HG02642 (cell line): ENCODE results near the gene CSF3R.
"Not testable (repeated sequence)": the region's sequence is repeated elsewhere in the genome, so short reads cannot be mapped to it uniquely, and the experiment has no call there.

ENCODE experiments used
- ATAC-seq: cut with Tn5 transposase; IDR thresholded peaks from one replicate; pipeline ENCODE4 v1.9.1; 2021; ENCODE audit warnings: mild to moderate bottlenecking; ENCODE audit not compliant: unreplicated experiment, poor library complexity

Gene CSF3R

DNA sequence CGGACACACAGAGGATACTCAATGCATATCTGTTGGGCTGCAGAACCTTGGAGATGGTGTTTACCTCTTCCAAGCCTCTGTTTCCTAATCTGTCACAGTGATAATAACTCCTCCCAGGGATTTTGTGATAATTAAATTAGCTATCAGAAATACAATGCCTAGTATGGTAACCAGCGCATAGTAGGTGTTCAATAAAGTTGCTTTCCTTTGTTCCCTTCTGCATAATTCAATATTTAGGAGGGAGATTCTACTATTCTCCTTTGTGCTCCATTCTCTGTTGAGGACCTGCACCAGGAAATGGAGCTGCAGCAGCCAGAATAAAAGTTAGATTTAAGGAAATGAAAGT, 3.4 kb upstream of the CSF3R start:
- no peak for ATAC-seq

DNA sequence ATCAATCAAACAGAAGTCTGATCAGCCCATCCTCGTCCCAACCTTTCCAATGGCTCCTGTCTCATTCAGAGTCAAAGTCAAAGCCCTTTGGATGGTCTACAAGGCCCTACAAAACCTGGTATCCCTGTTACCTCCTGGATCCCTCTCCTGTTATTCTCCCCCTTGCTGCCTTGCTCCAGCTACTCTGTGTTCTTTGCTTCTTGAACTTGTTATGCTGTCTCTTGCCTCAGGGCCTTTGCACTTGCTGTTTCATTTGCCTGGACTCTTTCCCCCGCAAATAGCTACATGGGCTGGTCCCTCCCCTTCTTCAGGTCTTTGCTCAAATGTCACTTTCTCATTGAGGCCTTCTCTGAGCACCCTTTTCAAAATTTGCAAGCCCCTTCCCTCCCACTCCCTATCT, 1.4 kb upstream of the CSF3R start:
- no peak for ATAC-seq

DNA sequence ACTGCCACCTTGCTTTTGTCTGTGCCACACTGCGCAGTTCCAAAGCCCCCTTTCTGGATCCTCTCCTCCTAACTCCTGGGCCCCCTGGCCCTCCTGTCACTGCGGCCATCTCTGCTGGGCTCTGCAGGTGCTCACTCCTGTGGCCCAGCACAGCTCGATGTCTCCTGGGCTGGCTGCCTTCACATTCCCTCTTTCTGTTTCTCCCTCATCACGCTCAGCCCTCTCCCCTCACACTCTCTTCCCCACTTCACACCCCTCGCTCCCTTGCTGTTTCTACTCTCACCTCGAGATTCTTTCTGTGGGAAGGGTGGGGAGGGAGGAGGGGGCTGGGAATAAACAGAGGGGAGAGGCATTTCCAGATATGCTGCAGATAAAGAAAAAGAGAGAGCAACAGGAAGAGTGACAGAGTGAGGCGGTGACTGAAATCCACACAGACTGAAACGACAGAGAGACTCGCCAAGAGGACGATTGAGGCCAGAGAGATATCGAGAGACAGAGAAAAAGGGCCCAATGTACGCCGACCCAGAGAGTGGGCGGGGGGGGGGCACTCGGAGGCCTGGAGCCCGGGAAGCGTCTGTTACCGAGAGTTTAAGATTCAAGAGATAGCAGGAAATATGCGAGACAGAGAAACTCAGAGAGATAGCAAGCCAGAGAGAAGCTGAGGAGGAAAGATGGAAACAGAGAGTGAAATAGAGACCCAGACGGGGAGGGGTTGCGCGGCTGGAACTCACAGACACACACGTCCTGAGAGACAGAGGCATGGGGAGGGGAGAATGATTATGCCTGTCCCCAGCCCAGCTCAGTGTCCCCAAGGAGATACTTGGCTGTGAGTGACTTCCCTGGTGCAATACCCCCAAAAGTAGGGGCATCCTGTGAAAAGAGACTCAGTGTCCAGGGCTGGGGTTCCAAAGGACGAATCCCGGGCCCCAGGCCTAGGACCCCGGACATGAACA, 666 bp downstream of the CSF3R start:
- no peak for ATAC-seq

DNA sequence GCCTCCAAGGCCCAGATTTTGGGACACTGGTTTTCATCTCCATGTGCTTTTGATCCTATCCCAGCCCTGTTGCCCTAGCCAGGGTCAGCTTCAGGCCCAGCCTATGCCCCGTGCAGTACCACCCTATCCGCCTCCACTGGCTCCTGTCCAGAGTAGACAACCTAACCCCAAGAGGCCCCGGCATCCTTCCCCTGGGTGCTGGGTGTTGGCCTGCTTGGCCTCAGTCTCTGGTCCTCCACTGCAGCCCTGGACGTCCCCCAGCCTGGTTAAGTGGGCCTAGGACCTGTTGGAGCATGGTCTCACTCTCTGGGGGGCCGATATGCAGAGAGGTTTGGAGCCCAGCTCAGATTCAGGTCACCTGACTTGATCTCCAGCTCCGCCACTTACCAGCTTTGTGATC, 1.6 kb downstream of the CSF3R start:
- ATAC-seq: no peak

DNA sequence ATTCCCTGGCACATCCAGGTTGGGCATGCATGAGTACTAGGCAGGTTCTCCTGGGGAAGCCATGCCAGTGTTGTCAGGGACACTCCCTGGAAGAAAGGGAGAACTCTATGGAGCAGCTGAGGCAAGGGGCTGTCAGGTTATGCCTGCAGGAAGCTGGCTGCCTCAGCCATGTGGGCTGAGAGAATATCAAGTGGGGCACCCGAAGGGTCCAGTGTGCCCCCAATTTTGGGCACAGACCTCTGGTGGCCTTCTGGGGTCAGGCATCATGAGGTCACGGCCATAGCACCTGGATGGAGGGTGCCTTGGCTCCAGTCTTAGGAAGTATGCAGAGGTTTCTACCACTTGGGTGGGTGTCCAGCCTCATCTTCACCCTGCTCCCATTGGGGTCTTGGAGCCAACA, 2.6 kb downstream of the CSF3R start:
- ATAC-seq: no peak

DNA sequence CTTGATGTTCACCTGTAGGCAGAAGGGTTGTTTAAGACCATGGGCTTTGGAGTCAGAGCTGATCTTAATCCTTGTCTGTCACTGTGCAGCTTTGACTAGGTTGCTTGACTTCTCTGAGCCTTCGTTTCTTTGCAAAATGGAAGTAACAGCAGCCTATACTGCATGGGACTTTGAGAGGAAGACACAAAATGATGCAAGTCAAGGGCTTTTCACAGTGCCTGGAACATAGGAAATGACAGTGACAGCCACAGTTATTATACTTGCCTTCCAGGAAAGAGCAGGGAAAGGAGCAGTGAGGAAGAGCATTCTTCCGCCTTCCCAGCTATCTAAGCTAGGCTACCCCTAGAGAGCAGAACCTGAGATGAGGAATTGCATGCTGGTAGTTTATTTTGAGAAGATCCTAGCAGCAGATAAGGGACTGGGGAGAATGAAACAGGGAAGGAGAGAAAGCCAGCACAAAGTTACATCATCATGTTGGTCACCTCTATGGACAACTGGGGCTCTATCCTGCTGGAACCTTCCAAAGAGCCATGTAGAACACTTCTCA, 3.1 kb downstream of the CSF3R start:
- no peak for ATAC-seq

DNA sequence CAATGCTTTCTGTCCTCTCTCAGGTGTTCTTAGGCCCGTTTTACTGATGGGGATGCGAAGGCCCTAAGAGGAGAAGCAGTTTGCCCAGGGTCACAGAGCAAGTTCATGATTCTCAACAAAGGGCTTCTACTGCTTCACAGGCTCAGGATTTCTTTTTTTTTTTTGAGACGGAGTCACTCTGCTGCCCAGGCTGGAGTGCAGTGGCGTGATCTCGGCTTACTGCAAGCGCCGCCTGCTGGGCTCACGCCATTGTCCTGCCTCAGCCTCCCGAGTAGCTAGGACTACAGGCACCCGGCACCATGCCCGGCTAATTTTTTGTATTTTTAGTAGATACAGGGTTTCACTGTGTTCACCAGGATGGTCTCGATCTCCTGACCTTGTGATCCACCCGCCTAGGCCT, 5.1 kb downstream of the CSF3R start:
- ATAC-seq: not testable (repeated sequence)

DNA sequence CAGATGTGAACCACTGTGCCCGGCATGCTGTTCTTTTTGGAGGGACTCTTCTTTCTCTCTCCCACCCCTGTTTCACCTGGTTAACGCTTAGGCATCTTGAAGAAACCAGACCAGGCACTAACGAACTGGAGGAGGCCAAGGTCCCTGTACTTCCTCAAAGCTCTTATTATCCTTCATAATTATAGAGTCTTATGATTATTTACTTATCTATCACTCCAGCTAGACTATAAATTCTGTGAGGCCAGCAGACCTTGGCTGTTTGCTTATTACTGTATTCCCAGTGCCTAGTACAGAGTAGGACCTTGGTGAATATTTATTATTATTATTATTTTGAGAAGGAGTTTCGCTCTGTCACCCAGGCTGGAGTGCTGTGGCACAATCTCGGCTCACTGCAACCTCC, 5.8 kb downstream of the CSF3R start:
- ATAC-seq: no peak

DNA sequence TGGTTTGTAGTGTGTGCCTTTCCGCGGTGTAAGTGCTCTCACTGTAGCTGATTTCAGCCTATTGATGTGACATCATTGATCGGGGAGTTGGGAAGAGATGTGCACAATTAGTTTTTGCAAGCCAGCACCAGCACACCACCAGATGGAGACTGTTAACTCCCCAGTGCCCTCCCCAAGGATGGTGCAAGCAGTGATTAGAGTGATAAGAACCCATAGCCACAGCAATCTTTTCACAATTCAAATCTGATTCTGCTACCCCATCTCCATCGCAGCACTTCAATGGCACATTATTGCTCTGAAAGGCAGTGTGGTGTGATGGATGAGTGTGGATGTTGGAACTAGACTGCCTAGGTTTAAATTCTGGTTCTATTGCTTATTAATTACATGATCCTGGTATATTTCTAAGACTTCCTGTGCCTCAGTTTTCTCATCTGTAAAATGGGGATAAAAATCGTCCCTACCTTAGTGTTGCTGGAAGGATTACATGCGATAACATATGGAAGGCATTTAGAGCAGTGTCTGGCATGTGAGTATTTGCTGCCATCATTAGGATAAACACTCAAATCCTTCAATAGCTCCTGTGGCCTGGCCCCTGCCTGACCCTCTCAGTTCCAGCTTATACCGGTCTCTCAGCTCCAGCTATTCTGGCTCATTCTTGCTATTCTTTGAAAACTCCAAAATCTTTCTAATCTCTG, 6.7 kb downstream of the CSF3R start:
- no peak for ATAC-seq

DNA sequence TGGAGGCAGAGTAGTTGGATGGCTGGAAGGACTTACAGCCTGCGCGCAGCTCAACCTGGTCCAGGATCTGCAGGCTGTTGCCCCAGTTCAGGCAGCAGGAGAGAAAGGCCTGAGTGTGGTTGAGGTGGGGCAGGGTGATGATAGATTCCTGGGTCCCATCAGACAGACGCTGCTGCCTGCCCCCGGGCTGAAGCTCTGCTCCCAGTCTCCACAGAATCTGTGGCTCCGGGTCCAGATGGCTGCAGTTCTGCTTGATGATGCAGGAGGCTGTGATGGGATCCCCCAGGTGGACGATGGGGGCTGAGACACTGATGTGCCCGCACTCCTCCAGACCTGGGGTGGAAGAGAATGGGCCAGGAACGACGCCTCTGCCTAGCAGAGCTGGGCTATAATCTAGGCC, 7.4 kb downstream of the CSF3R start:
- ATAC-seq: no peak

DNA sequence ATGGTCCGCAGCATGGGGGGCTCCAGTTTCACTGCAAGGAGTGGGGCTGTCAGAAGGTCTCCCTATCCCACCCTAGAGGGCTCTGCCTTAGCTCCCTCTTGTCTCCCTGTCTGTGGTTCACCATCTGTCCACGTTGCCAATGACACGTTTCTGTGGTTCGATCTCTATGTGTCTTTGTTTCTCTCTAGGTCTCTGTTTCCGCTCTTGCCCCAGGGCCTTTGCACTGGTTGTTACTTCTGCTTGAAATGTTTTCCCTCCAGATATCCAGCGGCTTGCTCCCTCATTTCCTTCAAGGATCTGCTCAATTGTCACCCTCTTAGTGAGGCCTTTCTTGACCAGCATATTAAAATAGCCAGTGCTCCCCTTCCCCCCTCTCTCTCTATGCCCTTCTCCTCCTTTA, 10.1 kb downstream of the CSF3R start:
- ATAC-seq: no peak

DNA sequence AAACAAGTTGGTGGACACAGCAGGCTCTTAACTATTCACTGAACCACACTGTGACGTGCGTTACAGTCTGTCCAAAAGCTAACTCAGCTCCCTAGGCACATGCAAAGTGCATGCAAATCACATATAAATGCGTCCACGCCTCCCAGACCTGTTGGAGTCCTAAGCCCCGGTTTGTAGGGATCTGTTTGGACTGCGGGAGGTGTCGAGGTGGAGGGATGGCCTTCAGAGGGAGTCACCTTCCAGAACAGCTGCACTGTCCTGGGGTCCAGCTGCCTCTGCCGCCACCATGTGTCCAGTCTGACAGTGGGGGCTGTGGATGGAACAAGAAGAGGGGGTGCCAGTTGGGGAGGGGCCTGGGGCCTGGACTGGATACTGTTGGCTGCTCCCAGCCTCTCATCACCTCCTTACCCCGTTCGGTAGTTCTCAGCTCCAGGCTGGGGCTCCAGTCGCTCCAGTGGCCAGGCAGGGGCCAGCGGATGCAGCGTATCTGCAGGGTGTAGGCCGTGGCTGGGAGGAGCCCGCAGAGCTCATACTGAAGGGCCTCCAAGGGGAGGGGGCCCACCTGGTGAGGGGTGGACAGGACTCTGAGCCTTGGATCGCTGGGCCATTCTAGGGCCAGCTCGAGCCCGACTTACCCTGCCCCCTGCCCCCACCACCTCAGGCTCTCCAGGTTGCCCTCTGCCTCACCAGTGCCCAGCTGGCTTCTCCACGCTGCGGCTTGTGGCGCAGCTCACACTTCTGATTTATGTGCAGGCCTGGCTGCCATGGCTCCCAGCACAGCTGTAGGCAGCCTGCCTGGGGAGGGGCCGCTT, 10.7 kb downstream of the CSF3R start:
- no peak for ATAC-seq

DNA sequence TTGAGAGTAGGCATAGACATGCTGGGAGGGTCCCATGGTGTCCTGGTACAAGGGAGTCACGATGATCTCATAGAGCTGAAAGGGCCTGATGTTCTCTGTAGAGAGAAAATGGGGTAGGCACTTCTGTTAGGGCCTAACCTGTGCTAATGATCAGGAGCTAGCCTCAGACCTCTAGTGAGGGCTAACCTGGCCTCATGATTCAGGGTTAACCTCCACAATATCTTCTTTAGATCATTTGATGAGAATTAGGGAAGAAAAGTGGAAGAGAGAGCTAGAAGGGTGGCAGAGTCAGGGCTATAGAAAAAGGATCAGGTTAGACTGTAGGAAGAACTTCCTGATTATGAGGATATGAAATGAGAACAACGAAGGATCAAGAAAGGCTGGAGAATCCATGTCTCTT, 13.6 kb downstream of the CSF3R start:
- no peak for ATAC-seq

DNA sequence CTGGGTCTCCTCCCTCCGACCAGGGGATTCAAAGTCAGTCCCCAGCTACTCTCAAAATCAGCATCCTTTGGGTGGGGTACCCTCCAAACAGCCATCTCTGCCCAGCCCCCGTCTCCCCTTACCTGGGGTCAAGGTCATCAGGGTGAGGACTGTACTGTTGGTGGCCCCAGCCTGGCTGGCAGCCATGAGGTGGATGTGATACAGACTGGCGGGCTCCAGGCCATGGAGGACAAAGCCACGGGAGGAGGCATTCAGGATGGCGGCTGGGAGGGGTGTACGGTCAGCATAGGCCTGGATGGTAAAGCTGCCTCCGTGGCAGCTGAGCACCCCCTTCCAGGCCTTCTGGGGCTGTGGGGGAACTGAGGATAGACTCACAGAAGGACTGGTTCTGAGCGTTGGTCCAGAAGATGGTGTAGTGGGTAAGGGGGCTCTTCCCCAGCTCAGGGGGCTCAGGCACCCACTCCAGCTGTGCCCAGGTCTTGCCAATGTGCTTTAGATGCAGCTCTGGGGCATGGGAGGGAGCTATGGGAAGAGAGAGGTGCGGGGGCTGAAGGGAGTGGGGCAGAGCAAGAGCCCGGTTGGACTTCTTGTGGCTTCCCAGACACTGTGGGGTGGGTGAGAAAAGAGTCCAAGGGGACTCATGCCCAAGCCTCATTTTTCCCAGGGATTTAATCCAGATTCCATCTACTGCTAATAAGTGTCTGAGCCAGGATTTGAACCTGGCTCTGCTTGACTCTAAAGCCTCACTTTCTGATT, 14.8 kb downstream of the CSF3R start:
- ATAC-seq: no peak

DNA sequence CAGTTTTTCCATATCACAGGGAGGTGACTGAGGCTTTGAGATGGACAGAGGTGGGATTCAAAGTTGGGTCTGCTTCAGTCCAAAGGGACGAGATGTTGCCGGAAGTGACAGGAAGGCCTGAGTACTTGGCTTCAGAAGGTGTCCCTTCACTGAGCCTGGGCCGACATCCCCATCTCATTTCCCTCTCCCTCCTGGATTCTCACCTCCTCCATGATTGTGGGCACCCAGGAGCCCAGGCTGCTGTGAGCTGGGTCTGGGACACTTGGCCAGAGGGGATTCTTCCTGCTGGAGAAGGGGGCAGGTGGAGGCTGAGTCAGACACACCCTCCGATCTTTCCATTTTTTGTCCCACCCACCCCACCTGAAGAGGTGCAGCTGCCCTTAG, 15.7 kb downstream of the CSF3R start:
- ATAC-seq: no peak

DNA sequence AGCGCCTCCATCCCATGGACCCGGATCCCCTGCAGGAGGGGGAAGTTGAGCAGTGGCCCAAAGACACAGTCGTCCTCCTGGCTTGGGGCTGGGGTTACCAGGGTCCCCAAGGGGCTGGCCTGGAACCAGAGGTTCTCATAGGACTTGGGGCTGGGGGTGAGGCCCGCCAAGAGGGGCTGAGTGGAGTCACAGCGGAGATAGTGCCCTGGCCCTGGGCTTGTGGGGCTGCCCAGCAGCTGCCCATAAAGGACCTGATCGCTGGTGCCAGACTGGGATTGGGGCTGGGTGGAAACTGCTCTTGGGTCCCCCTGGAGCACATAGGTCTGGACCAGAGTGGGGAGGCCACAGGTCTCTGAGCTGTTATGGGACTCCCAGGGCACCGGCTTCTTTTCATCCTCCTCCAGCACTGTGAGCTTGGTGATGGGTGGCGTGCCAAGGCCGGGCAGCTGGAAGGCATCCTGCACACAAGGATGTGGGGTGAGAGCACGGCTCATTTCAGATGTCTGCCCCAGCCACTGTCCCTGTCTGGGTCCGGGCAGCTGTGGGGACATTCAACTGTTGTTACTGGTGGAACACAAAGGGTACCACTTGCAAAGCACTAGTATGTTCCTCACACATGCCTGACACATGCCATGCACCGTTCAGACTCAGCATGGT, 16.2 kb downstream of the CSF3R start:
- ATAC-seq: no peak

DNA sequence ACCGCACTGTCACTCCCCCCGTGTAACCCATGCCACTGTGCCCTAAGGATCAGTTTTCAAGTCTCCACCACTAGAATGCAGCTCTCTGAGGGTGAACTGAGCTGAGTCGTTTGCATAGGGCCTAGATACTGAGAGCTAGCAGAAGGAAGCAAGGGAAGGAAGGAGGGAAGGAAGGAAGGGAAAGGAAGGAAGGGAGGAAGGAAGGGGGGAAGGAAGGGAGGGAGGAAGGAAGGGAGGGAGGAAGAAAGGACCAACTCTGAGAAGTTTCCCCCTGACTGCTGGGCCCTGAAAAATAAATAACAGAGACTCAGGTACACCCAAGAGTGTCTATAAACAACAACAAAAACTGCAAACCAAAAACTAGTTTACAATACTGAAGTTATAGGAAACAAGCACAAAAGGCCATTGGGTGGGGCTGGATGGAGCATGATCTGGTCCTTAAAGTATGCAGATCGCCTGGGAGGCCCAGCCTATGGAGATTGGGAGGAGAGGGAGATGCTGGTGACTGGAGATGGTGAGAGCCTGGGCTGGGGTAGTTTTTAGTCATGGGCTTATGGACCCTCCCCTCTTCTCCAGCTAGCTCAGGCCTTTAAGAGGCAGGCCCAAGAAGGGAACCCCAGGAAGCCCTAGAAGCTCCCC, 16.9 kb downstream of the CSF3R start:
- no peak for ATAC-seq

DNA sequence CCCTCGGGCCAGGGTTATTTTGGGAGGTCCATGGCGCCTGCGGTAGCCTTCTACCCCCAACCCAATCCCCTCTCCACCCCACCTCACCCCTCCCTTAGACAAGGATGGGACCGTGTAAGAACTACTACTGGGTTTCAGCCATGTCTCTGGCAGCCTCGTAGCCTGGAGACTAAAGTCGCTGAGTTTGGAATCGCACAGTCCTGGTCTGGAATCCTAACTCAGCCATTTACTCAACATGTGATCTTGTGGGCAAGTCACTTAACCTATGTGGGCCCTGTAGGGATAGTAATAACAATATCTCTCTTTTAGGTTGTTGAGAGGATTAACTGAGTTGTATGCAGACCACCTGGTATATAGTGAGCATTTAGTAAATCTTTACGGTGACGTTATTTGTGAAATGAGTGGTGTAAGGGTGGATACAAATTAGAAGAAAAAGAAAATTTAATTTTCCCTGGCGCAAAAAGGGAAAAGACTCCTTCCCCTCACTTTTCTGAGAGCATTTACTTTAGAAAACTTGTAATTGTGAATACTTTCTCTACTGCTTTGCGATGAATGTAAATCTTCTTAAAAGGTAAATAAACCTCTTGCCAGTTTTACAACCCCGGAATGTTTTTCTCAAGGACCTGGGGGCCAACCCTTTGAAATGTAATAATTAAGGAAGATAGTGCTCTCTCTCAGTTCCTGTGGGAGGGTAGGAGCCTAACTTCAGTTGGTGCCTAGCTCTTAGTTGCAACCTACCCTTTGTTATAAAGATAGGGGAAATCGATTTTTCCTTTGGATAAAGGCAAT, 17.9 kb downstream of the CSF3R start:
- peak; percentile 29 for ATAC-seq
